ENCODE measurements around the gene STEAP3.

Gene STEAP3

DNA sequence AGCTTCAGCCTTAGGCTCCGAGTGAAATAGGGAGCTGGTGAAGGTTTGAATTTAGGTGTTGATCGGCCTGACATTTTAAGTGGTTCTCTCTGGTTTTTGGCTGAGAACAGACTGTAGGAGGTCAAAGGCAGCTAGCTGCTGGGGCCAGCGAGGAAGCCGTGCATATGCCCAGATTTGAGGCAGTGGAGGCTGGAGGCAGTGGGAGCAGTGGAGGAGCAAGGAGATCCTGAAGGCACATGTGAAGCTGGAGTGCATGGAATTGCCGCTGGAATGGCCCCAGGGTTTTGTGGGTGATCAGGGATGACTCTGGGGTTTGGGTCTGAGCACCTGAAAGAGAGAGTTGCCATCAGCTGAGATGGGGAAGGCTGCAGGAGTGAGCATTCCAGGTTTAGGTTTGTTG lies 25.1 kb downstream of the STEAP3 start:
- Histone ChIP-seq H3K27ac (ENCODE audit: low read length) (no peak overlapping the region), H3K4me1 (ENCODE audit: control insufficient read depth, insufficient read depth, low read length) (peaks cover 4% of the 10 kb centered on the region), H3K36me3 (ENCODE audit: control insufficient read depth in 2 of 2, insufficient read depth in 2 of 2, low read length in 2 of 2) (no peaks in the 10 kb centered on the region)

DNA sequence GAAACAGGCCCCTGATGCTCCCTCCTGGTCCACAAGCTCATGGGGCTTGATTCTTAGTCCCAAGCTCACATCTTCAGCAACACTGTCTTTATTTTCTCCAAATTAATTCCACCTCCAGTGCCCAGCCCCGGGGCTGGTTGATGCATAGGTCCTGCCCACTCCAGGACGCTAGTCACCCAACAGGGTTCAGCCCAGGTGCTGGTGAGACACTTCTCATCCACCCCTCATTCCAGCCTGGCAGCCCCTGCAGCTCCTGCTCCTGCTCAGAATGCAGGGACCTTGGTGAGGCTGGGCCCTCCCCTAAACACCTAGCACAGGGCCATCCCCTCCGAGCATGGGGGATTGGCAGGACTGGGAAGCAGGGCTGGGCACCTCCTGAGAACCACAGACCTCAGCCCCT lies 25.7 kb downstream of the STEAP3 start:
- no peak overlapping the region for H3K4me3 ChIP-seq (ENCODE audit: low read length in 2 of 2)
- H3K27me3 ChIP-seq (ENCODE audit: control insufficient read depth in 1 of 2, insufficient read depth in 2 of 2, low read length in 2 of 2): peaks cover 0 to 3% of the 10 kb centered on the region in 2 donors
- H3K9me3 ChIP-seq (ENCODE audit: control insufficient read depth in 2 of 2, low read length in 2 of 2): no peaks in the 10 kb centered on the region
- H3K27ac ChIP-seq (ENCODE audit: low read length): no peak overlapping the region
- H3K9ac ChIP-seq (ENCODE audit: low read length in 2 of 2): no peak overlapping the region
- peaks cover 4% of the 10 kb centered on the region for H3K4me1 ChIP-seq (ENCODE audit: control insufficient read depth, insufficient read depth, low read length)
- H3K36me3 ChIP-seq (ENCODE audit: control insufficient read depth in 2 of 2, insufficient read depth in 2 of 2, low read length in 2 of 2): no peaks in the 10 kb centered on the region

More for the DNA sequence above, 25.1 kb downstream of the STEAP3 start:
- H3K4me3 ChIP-seq (ENCODE audit: low read length in 2 of 2): no peak overlapping the region
- H3K27me3 ChIP-seq (ENCODE audit: control insufficient read depth in 1 of 2, insufficient read depth in 2 of 2, low read length in 2 of 2): peaks cover 0 to 3% of the 10 kb centered on the region in 2 donors
- H3K9ac ChIP-seq (ENCODE audit: low read length in 2 of 2): no peak overlapping the region
- H3K9me3 ChIP-seq (ENCODE audit: control insufficient read depth in 2 of 2, low read length in 2 of 2): no peaks in the 10 kb centered on the region

DNA sequence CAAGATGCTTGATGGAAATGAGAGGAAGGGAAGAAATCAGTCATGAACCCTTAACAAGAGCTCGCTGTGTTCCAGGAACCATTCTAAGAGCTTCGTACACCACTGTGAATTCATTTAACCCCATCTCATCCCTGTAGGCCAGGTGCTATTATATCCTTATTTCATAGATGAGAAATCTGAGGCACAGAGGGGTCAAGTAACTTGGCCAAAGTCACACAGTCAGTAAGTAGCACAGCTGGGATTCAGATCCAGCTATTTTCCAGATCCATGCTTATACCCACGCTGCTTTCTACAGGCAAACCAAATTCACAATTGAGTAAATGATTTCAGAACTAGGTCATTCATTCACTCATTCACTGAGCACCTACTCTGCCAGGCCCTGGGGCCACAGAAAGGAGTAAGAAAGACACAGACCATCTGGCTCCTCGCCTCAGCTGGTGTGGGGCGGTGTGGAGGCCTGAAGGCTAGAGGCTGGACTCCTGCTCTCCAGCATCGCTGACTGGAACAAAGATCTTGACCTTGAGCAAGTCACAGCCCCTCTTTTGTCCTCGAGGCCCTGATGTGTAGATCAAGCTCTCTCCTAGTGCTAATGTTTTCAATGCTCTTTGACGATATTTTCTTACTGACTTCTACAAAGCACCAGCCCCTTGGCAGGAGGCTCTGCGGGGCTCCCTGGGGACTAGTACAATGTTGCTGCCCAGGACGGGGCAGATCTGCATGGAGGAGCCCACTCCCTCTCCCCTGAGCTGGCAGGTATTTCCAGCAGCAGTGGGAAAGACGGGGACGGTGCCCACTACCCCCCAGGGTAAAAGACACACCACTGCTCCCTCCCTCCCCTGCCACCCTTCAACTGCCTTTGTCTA lies 26.5 kb downstream of the STEAP3 start:
- peaks cover 4% of the 10 kb centered on the region for H3K4me1 ChIP-seq (ENCODE audit: control insufficient read depth, insufficient read depth, low read length)
- H3K27me3 ChIP-seq (ENCODE audit: control insufficient read depth in 1 of 2, insufficient read depth in 2 of 2, low read length in 2 of 2): peaks cover 0 to 3% of the 10 kb centered on the region in 2 donors
- no peak overlapping the region for H3K4me3 ChIP-seq (ENCODE audit: low read length in 2 of 2)
- H3K27ac ChIP-seq (ENCODE audit: low read length): no peak overlapping the region
- no peaks in the 10 kb centered on the region for H3K36me3 ChIP-seq (ENCODE audit: control insufficient read depth in 2 of 2, insufficient read depth in 2 of 2, low read length in 2 of 2)
- H3K9ac ChIP-seq (ENCODE audit: low read length in 2 of 2): no peak overlapping the region
- no peaks in the 10 kb centered on the region for H3K9me3 ChIP-seq (ENCODE audit: control insufficient read depth in 2 of 2, low read length in 2 of 2)

DNA sequence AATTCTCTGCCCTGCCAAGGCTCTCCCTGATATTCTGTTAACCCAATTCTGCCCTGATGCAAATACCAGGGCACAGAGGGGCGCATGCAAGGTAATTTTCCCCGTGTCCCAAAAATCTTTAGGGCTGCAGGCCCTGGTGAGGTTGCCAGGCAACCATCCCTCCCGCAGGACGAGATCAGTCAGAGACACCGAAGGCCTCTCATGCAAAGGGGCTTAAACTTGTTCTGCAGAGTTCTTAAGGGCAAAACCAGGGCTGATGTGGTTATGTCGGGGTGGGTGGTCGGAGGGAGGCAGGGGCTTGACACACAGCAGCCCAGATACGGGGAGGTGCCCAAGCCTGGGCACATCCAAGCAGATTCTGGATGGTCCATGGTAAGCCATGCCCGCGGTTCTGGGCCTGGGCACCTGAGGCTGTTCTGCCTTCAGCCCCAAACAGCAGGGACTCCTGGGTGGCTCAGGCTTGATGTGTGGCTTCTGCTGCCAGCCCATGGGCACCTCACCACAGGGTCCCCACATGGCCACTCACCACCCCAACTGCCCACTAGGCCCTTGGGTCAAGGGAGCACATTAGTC lies 27.2 kb downstream of the STEAP3 start:
- peaks cover 0 to 3% of the 10 kb centered on the region in 2 donors for H3K27me3 ChIP-seq (ENCODE audit: control insufficient read depth in 1 of 2, insufficient read depth in 2 of 2, low read length in 2 of 2)
- no peak overlapping the region for H3K4me3 ChIP-seq (ENCODE audit: low read length in 2 of 2)
- H3K9ac ChIP-seq (ENCODE audit: low read length in 2 of 2): no peak overlapping the region
- H3K27ac ChIP-seq (ENCODE audit: low read length): no peak overlapping the region
- H3K9me3 ChIP-seq (ENCODE audit: control insufficient read depth in 2 of 2, low read length in 2 of 2): no peaks in the 10 kb centered on the region
- H3K36me3 ChIP-seq (ENCODE audit: control insufficient read depth in 2 of 2, insufficient read depth in 2 of 2, low read length in 2 of 2): no peaks in the 10 kb centered on the region
- peaks cover 4% of the 10 kb centered on the region for H3K4me1 ChIP-seq (ENCODE audit: control insufficient read depth, insufficient read depth, low read length)

DNA sequence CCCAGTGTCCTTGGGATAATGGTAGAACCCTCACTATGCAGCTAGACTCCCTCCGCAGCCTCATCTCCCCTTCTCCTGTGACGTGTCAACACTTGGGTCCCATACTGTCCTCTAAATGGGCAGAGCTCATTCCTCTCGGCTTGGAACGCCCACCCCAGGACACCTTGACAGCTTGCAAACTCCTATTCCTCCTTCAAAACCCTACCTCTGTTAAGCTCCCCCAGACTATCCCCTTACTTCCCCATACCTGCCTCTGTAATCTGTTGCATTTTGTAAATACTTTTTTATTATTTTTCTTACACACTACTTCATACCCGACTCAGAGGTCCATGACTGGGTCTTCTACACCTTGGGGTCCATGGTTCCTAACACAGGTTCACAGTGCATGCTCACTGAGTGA lies 28.0 kb downstream of the STEAP3 start:
- no peak overlapping the region for H3K27ac ChIP-seq (ENCODE audit: low read length)

DNA sequence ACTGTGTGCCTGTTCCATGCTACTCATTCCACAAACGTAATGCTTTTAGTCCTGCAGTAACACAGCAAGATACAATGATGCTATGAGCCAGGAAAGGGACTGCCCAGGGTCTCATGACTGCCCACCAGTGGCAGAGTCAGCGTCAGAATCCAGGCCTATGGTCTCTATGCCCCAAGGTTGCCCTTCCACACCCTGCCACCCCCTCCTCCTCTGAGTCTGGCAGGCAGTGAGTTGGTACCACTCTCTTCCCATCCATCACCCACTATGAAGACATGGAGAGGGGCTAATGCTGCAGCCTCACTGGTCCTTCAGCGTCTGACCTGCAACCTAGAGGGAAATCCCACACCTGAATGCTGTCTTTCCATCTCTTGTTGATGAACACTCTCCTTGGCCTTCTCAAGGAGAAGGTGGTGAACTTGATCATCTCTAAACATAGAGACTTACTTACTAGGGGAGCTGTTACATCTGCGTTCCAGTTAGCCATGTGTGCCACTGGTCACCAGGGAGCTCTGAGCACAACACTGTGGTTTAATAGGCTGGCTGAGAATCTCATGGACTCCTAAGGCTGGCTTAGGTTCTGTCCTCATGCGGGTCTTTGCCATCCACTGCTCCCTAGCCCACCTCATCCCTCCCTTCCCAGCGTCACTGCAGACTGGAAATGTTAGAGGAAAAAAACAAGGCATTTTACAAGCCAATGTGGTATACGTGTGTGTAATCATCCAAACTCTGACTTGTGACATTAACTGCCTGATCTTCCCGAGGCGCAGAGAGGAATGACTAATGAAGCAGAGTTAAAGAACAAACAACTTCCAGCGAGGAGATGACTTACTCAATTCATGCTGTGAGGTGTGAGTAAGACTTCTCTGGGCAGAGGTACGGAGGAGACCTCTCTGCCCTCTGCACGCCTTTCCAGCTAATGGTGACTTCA lies 28.8 kb downstream of the STEAP3 start:
- no peak overlapping the region for H3K4me3 ChIP-seq (ENCODE audit: low read length in 2 of 2)
- no peak overlapping the region for H3K27ac ChIP-seq (ENCODE audit: low read length)
- H3K27me3 ChIP-seq (ENCODE audit: control insufficient read depth in 1 of 2, insufficient read depth in 2 of 2, low read length in 2 of 2): peaks cover 0 to 3% of the 10 kb centered on the region in 2 donors
- H3K4me1 ChIP-seq (ENCODE audit: control insufficient read depth, insufficient read depth, low read length): peaks cover 4% of the 10 kb centered on the region
- H3K9me3 ChIP-seq (ENCODE audit: control insufficient read depth in 2 of 2, low read length in 2 of 2): no peaks in the 10 kb centered on the region
- no peak overlapping the region for H3K9ac ChIP-seq (ENCODE audit: low read length in 2 of 2)
- H3K36me3 ChIP-seq (ENCODE audit: control insufficient read depth in 2 of 2, insufficient read depth in 2 of 2, low read length in 2 of 2): no peaks in the 10 kb centered on the region

More for the DNA sequence above, 28.0 kb downstream of the STEAP3 start:
- Histone ChIP-seq H3K9me3 (ENCODE audit: control insufficient read depth in 2 of 2, low read length in 2 of 2) (no peaks in the 10 kb centered on the region), H3K9ac (ENCODE audit: low read length in 2 of 2) (no peak overlapping the region), H3K4me1 (ENCODE audit: control insufficient read depth, insufficient read depth, low read length) (peaks cover 4% of the 10 kb centered on the region), H3K4me3 (ENCODE audit: low read length in 2 of 2) (no peak overlapping the region), H3K27me3 (ENCODE audit: control insufficient read depth in 1 of 2, insufficient read depth in 2 of 2, low read length in 2 of 2) (peaks cover 0 to 3% of the 10 kb centered on the region in 2 donors), H3K36me3 (ENCODE audit: control insufficient read depth in 2 of 2, insufficient read depth in 2 of 2, low read length in 2 of 2) (no peaks in the 10 kb centered on the region)

DNA sequence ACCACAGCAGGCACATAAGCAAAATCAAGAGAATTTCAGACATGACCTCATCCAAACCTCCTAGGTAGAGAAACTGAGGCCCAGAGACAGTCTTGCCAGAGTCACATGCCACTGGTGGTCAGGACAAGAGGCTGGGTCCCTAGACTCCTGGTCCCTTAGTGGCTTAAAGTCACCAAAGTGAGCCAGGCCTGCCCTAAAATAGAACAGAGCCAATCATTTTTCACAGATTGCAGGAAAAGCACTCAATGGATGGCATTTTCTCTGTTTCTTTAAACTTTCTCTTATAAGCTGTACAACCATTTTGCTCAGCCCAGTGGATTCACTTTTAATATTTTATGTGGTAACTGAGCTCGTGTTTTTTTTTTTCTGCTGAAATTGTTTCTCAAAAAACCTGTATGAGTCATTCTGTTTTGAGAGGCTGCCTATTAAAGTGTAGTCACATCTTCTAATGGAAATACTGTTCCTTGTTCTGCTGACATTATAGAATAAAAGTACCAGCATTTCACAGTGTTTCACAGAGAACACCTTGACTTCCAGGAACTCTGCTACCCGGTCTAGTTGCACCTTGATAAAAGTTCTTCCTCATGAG lies 29.6 kb downstream of the STEAP3 start:
- Histone ChIP-seq H3K27me3 (ENCODE audit: control insufficient read depth in 1 of 2, insufficient read depth in 2 of 2, low read length in 2 of 2) (peaks cover 0 to 3% of the 10 kb centered on the region in 2 donors), H3K4me3 (ENCODE audit: low read length in 2 of 2) (no peak overlapping the region), H3K4me1 (ENCODE audit: control insufficient read depth, insufficient read depth, low read length) (peaks cover 4% of the 10 kb centered on the region), H3K9ac (ENCODE audit: low read length in 2 of 2) (no peak overlapping the region), H3K27ac (ENCODE audit: low read length) (no peak overlapping the region), H3K36me3 (ENCODE audit: control insufficient read depth in 2 of 2, insufficient read depth in 2 of 2, low read length in 2 of 2) (no peaks in the 10 kb centered on the region), H3K9me3 (ENCODE audit: control insufficient read depth in 2 of 2, low read length in 2 of 2) (no peaks in the 10 kb centered on the region)

DNA sequence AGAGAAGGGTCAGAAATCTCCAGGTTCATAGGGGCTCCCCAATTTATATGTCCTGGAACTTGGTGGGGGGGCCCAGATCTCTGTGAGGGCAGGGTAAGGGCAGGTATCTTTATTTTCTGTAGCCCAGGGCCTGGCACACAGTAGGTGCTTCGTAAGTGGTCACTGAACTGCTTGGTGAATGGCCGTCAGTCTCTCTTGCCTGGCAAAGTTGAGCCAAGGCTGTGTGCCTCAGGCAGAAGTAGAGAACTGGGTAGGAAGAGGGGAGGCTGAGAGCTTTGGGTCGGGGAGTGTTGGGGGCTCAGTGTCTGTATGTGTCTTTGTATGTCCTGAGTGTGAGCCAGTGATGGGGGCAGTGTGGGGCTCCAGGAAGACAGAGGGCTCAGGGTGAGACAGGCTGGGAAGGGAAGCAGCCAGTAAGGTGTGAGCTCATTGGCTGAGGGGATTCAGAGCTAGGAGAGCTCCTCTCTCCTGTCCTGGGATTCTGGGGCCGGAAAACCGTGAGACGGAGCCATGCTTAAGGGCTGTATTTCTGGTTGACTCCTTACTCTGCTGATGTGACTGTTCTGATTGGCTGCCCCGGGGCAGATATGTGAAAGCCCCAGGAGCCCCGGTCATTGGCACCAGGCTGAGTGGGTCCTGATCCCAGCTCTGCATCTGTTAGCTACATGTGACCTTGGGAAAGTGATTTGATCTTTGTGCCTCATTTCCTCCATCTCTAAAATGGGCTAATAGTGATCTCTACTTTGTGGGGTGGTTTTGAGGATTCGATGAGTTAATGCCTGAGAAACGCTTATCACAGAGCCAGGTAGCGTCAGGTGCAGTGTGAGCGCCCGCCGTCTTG lies 30.3 kb downstream of the STEAP3 start:
- H3K36me3 ChIP-seq (ENCODE audit: control insufficient read depth in 2 of 2, insufficient read depth in 2 of 2, low read length in 2 of 2): no peaks in the 10 kb centered on the region
- no peaks in the 10 kb centered on the region for H3K9me3 ChIP-seq (ENCODE audit: control insufficient read depth in 2 of 2, low read length in 2 of 2)
- H3K4me3 ChIP-seq (ENCODE audit: low read length in 2 of 2): no peak overlapping the region
- H3K4me1 ChIP-seq (ENCODE audit: control insufficient read depth, insufficient read depth, low read length): peaks cover 4% of the 10 kb centered on the region
- H3K27ac ChIP-seq (ENCODE audit: low read length): no peak overlapping the region
- H3K27me3 ChIP-seq (ENCODE audit: control insufficient read depth in 1 of 2, insufficient read depth in 2 of 2, low read length in 2 of 2): peaks cover 0 to 3% of the 10 kb centered on the region in 2 donors
- no peak overlapping the region for H3K9ac ChIP-seq (ENCODE audit: low read length in 2 of 2)

DNA sequence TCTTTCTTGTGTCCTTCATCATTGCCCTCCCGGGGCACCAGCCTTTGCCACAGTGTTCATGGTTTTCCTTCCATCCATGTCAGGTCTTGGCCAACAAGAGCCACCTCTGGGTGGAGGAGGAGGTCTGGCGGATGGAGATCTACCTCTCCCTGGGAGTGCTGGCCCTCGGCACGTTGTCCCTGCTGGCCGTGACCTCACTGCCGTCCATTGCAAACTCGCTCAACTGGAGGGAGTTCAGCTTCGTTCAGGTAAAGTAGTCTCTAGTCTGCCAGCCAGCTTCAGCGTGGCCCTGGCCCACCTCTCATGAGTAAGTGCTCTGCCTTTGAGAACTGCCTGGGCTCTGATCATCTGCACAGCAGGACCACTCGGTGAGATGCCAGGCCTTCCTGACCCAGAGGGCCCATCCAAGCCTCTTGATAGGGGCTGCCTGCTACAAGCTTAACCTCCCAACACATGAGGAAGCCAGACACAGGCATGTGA lies 31.0 kb downstream of the STEAP3 start:
- Histone ChIP-seq H3K9me3 (ENCODE audit: control insufficient read depth in 2 of 2, low read length in 2 of 2) (no peaks in the 10 kb centered on the region), H3K4me3 (ENCODE audit: low read length in 2 of 2) (no peak overlapping the region), H3K4me1 (ENCODE audit: control insufficient read depth, insufficient read depth, low read length) (peaks cover 6% of the 10 kb centered on the region), H3K36me3 (ENCODE audit: control insufficient read depth in 2 of 2, insufficient read depth in 2 of 2, low read length in 2 of 2) (no peaks in the 10 kb centered on the region), H3K27me3 (ENCODE audit: control insufficient read depth in 1 of 2, insufficient read depth in 2 of 2, low read length in 2 of 2) (no peaks in the 10 kb centered on the region), H3K27ac (ENCODE audit: low read length) (no peak overlapping the region), H3K9ac (ENCODE audit: low read length in 2 of 2) (no peak overlapping the region)

All from stomach smooth muscle (tissue), 2 donors.